Liver (tissue), 9 donors: ENCODE measurements around the gene AMBN. TPM values are rescaled to one million over a fixed set of nuclear protein-coding genes. Genes with fewer than 3 reads are reported as not detected.

Experiments used
- DNase-seq: peaks from one replicate; pipeline ENCODE4 v3.0.0-alpha.2; 2017; ENCODE audit warnings: low spot score
- H3K27ac ChIP-seq, 2 donors: one replicate each; pipeline ENCODE4 v1.7.0; 2013; ENCODE audit warnings: inconsistent platforms in 2 of 2, low read length in 2 of 2, control low read depth in 1 of 2, low read depth in 1 of 2, mild to moderate bottlenecking in 1 of 2
- H3K27me3 ChIP-seq, 4 donors: one replicate each; pipeline versions ENCODE4 v1.6.1 to v1.7.0; 2013; ENCODE audit warnings: low read length in 3 of 4, inconsistent platforms in 1 of 4, mild to moderate bottlenecking in 1 of 4, moderate library complexity in 1 of 4; ENCODE audit not compliant: control insufficient read depth in 4 of 4, insufficient read depth in 4 of 4
- H3K36me3 ChIP-seq, 4 donors: one replicate each; pipeline versions ENCODE4 v1.6.1 to v1.7.0; 2013; ENCODE audit warnings: low read length in 3 of 4, mild to moderate bottlenecking in 3 of 4, low read depth in 1 of 4, moderate library complexity in 1 of 4; ENCODE audit not compliant: control insufficient read depth in 4 of 4, insufficient read depth in 3 of 4
- H3K4me1 ChIP-seq, 4 donors: one replicate each; pipeline versions ENCODE4 v1.6.1 to v1.7.0; 2013; ENCODE audit warnings: low read length in 3 of 4, mild to moderate bottlenecking in 3 of 4, moderate library complexity in 1 of 4; ENCODE audit not compliant: control insufficient read depth in 4 of 4, insufficient read depth in 4 of 4
- H3K4me3 ChIP-seq, 3 donors: one replicate each; pipeline versions ENCODE4 v1.6.1 to v1.7.0; 2013; ENCODE audit warnings: low read length in 3 of 3, control low read depth in 1 of 3, low read depth in 1 of 3, mild to moderate bottlenecking in 1 of 3
- H3K9ac ChIP-seq, 2 donors: one replicate each; pipeline ENCODE4 v1.7.0; 2013; ENCODE audit warnings: low read length in 2 of 2, mild to moderate bottlenecking in 2 of 2, moderate library complexity in 2 of 2, control low read depth in 1 of 2, low read depth in 1 of 2
- H3K9me3 ChIP-seq, 4 donors: one replicate each; pipeline versions ENCODE4 v1.6.1 to v1.7.0; 2013; ENCODE audit warnings: low read length in 3 of 4; ENCODE audit not compliant: control insufficient read depth in 4 of 4
- ATF3 ChIP-seq: IDR thresholded peaks from 2 replicates; pipeline ENCODE4 v1.6.1; 2016; ENCODE audit warnings: antibody characterized with exemption
- CTCF ChIP-seq: fragments of 150-350 bp; IDR thresholded peaks from 2 replicates; pipeline ENCODE4 v1.5.1; 2017; ENCODE audit warnings: improper control_type of control experiment, low read depth, low read length; ENCODE audit not compliant: missing input control
- EGR1 ChIP-seq, 2 donors: IDR thresholded peaks; 2 replicates each; pipeline ENCODE4 v1.6.1; 2016 to 2018; ENCODE audit warnings: antibody characterized with exemption in 2 of 2, low read depth in 2 of 2
- FOXA1 ChIP-seq: IDR thresholded peaks from 2 replicates; pipeline ENCODE4 v1.6.1; 2016; ENCODE audit warnings: antibody characterized with exemption
- FOXA2 ChIP-seq: IDR thresholded peaks from 2 replicates; pipeline ENCODE4 v1.6.1; 2016; ENCODE audit warnings: antibody characterized with exemption
- HNF4G ChIP-seq: IDR thresholded peaks from 2 replicates; pipeline ENCODE4 v1.6.1; 2016; ENCODE audit warnings: antibody characterized with exemption
- JUND ChIP-seq, 2 donors: IDR thresholded peaks; 2 replicates each; pipeline ENCODE4 v1.6.1; 2016; ENCODE audit warnings: antibody characterized with exemption in 2 of 2
- MAX ChIP-seq: IDR thresholded peaks from 2 replicates; pipeline ENCODE4 v1.6.1; 2016; ENCODE audit warnings: antibody characterized with exemption
- NR2F2 ChIP-seq: IDR thresholded peaks from 2 replicates; pipeline ENCODE4 v1.6.1; 2016; ENCODE audit warnings: antibody characterized with exemption
- REST ChIP-seq: IDR thresholded peaks from 2 replicates; pipeline ENCODE4 v1.6.1; 2016; ENCODE audit warnings: antibody characterized with exemption, mild to moderate bottlenecking
- RXRA ChIP-seq, 2 donors: IDR thresholded peaks; 2 replicates each; pipeline ENCODE4 v1.6.1; 2017 to 2018; ENCODE audit warnings: antibody characterized with exemption in 2 of 2, mild to moderate bottlenecking in 1 of 2
- SP1 ChIP-seq: IDR thresholded peaks from 2 replicates; pipeline ENCODE4 v1.6.1; 2018; ENCODE audit warnings: antibody characterized with exemption, mild to moderate bottlenecking
- YY1 ChIP-seq: IDR thresholded peaks from 2 replicates; pipeline ENCODE4 v1.6.1; 2016; ENCODE audit warnings: antibody characterized with exemption, mild to moderate bottlenecking
- ZBTB33 ChIP-seq: IDR thresholded peaks from 2 replicates; pipeline ENCODE4 v1.6.1; 2016; ENCODE audit warnings: antibody characterized with exemption
- WGBS: extraction: QIAGEN DNeasy Blood & Tissue Kit; methylation state at CpG from one replicate; pipeline ENCODE4 v1.1.7; 2013; 5-methylcytosine and 5-hydroxymethylcytosine counted together
- polyA plus RNA-seq, 2 donors: library from polyadenylated mRNA; stranded (reverse) in 1 of 2; unstranded in 1 of 2; fragments of 200-250 nt in 1 of 2; fragments of >200 nt in 1 of 2; fragmentation: Nextera tagmentation in 1 of 2; extraction: Ambion mirVana in 1 of 2; gene quantifications; one replicate each; pipeline versions ENCODE4 v1.2.1 to v1.2.3, GENCODE V29; 2013 to 2015
- total RNA-seq, 2 donors: library from RNA; depleted of rRNA; stranded (reverse); fragments of >200 nt; gene quantifications; one replicate each; pipeline ENCODE4 v1.2.3, GENCODE V29; 2014
- donor health status: healthy.
- donor health status: healthy.
- donor health status: healthy.
- donor health status: healthy.
- donor health status: healthy.

Gene AMBN
- total and polyA plus RNA-seq, 4 donors = not detected

GRCh38 chr4:70589785-70590184 lies 2.3 kb upstream of the AMBN start (continued):
- TF ChIP-seq MAX (no peak), ZBTB33 (no peak)

- TF ChIP-seq RXRA (IDR thresholded peaks at IDR 0.05) (no peak), MAX (no peak), NR2F2 (no peak), JUND (IDR thresholded peaks at IDR 0.05) (no peak), FOXA1 (no peak), HNF4G (no peak), CTCF (no peak), ATF3 (no peak), ZBTB33 (no peak), YY1 (no peak)
- H3K27ac ChIP-seq = no peak overlapping the region
- DNase-seq = no peak
- H3K4me1 ChIP-seq = no peaks in the 10 kb centered on the region
- H3K36me3 ChIP-seq = no peaks in the 10 kb centered on the region
- H3K4me3 ChIP-seq = no peak overlapping the region
- no peaks in the 10 kb centered on the region for H3K27me3 ChIP-seq
- no peak overlapping the region for H3K9ac ChIP-seq
- no peaks in the 10 kb centered on the region for H3K9me3 ChIP-seq
These were observed 2.1 kb downstream of the AMBN start for GRCh38 chr4:70594196-70594595.

GRCh38 chr4:70600305-70600704 lies 8.2 kb downstream of the AMBN start:
- 64% methylated on average over 3 of the region's 3 CpGs for WGBS
- Histone ChIP-seq H3K9me3 (no peaks in the 10 kb centered on the region), H3K27me3 (no peaks in the 10 kb centered on the region), H3K9ac (no peak overlapping the region), H3K27ac (no peak overlapping the region), H3K36me3 (no peaks in the 10 kb centered on the region), H3K4me3 (no peak overlapping the region), H3K4me1 (no peaks in the 10 kb centered on the region)
- no peak for DNase-seq
- TF ChIP-seq SP1 (no peak), YY1 (no peak), ZBTB33 (no peak), FOXA2 (no peak), NR2F2 (no peak), EGR1 (IDR thresholded peaks at IDR 0.05; ENCODE audit: low read depth in 2 of 2) (no peak), REST (no peak), MAX (no peak), HNF4G (no peak), CTCF (no peak), JUND (IDR thresholded peaks at IDR 0.05) (no peak)
